ENCODE measurements around the gene QRICH1. TPM values are rescaled to one million over a fixed set of nuclear protein-coding genes. Genes with fewer than 3 reads are reported as not detected.

QRICH1 gene
- total and polyA plus RNA-seq, 7 donors, result 21.5 to 83.9 (median 52.8) TPM

- peaks cover 5 to 58% of the 10 kb centered on the region in 2 donors for H3K36me3 ChIP-seq (ENCODE audit: insufficient read depth in 1 of 2, low read depth in 1 of 2)
- intact Hi-C loops (cut with DNase I), result no loop called here
- no peak overlapping the region for H3K27ac ChIP-seq
- H3K4me3 ChIP-seq, result no peak overlapping the region
- no peaks in the 10 kb centered on the region for H3K27me3 ChIP-seq (ENCODE audit: insufficient read depth in 3 of 3, low read length in 2 of 3)
- H3K4me1 ChIP-seq, result peaks cover 52% of the 10 kb centered on the region
- TF ChIP-seq, protein P1, sequence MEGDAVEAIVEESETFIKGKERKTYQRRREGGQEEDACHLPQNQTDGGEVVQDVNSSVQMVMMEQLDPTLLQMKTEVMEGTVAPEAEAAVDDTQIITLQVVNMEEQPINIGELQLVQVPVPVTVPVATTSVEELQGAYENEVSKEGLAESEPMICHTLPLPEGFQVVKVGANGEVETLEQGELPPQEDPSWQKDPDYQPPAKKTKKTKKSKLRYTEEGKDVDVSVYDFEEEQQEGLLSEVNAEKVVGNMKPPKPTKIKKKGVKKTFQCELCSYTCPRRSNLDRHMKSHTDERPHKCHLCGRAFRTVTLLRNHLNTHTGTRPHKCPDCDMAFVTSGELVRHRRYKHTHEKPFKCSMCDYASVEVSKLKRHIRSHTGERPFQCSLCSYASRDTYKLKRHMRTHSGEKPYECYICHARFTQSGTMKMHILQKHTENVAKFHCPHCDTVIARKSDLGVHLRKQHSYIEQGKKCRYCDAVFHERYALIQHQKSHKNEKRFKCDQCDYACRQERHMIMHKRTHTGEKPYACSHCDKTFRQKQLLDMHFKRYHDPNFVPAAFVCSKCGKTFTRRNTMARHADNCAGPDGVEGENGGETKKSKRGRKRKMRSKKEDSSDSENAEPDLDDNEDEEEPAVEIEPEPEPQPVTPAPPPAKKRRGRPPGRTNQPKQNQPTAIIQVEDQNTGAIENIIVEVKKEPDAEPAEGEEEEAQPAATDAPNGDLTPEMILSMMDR (IDR thresholded peaks at IDR 0.05), result no peak
- DNase-seq, result peak in 1 of 2 donors; percentile 50
- H3K9me3 ChIP-seq, result no peaks in the 10 kb centered on the region
- ATAC-seq, result no peak
- whole genome bisulfite sequencing, 3 donors, result 45 to 51% (median 46%) methylated on average over 13 of the region's 13 CpGs
Measured at GRCh38 chr3:49025005-49025792, 68.7 kb downstream of the QRICH1 start.

DNA sequence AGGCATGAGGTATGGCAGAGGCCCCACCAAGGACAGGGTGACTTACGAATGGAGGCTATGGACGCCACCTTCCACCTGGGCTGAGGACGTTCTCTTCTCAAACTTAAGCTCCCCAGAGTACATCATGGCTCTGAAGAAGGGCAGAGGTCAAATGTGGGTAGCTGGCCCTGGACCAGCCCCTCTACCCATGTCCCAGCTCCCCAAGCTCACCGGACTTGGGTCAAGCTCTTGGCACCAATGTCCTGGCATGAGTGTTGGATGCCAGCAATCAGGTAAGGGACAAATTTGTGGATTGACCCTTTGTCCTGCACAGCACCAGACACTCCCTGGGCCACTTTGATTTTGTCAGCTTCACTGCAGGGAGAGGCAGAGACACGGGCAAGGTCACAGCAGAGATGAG, 69.4 kb downstream of the QRICH1 start:
- TF ChIP-seq, protein P1 (IDR thresholded peaks at IDR 0.05), result no peak
- 48 to 67% (median 50%) methylated on average over 5 of the region's 5 CpGs for WGBS, 3 donors
- no peak for ATAC-seq
- H3K4me3 ChIP-seq, result no peak overlapping the region
- no peak overlapping the region for H3K27ac ChIP-seq
- no peaks in the 10 kb centered on the region for H3K9me3 ChIP-seq
- no peak for DNase-seq
- peaks cover 5 to 53% of the 10 kb centered on the region in 2 donors for H3K36me3 ChIP-seq (ENCODE audit: insufficient read depth in 1 of 2, low read depth in 1 of 2)
- no peaks in the 10 kb centered on the region for H3K27me3 ChIP-seq (ENCODE audit: insufficient read depth in 3 of 3, low read length in 2 of 3)
- peaks cover 58% of the 10 kb centered on the region for H3K4me1 ChIP-seq
- intact Hi-C loops (cut with DNase I), result no loop called here

DNA sequence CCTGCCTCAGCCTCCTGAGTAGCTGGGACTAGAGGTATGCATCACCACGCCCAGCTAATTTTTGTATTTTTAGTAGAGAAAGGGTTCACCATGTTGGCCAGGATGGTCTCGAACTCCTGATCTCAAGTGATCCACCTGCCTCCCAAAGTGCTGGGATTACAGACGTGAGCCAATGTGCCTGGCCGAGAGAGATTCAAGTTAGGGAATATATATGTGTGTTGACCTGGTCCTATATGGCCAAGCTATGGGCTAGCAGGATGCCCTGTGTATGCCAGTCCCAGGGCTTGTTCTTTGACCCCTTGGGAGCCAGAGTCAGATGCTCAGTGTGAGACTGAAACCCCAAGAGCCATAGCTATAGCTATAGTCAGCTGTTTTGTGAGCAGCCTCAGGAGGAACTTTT, 70.1 kb downstream of the QRICH1 start:
- ATAC-seq, result no peak
- H3K27ac ChIP-seq, result no peak overlapping the region
- H3K27me3 ChIP-seq (ENCODE audit: insufficient read depth in 3 of 3, low read length in 2 of 3), result no peaks in the 10 kb centered on the region
- H3K4me3 ChIP-seq, result no peak overlapping the region
- peaks cover 62% of the 10 kb centered on the region for H3K4me1 ChIP-seq
- no peak for DNase-seq
- H3K36me3 ChIP-seq (ENCODE audit: insufficient read depth in 1 of 2, low read depth in 1 of 2), result peaks cover 5 to 53% of the 10 kb centered on the region in 2 donors
- H3K9me3 ChIP-seq, result no peaks in the 10 kb centered on the region
- 77 to 91% (median 84%) methylated on average over 4 of the region's 4 CpGs for WGBS, 3 donors
- intact Hi-C loops (cut with DNase I), result no loop called here
- TF ChIP-seq, protein P1 (IDR thresholded peaks at IDR 0.05), result no peak

GRCh38 chr3:49022688-49023171, 71.1 kb downstream of the QRICH1 start:
- no peaks in the 10 kb centered on the region for H3K27me3 ChIP-seq (ENCODE audit: insufficient read depth in 3 of 3, low read length in 2 of 3)
- 17 to 21% (median 17%) methylated on average over 12 of the region's 12 CpGs for WGBS, 3 donors
- intact Hi-C loops (cut with DNase I), result no loop called here
- peaks cover 5 to 50% of the 10 kb centered on the region in 2 donors for H3K36me3 ChIP-seq (ENCODE audit: insufficient read depth in 1 of 2, low read depth in 1 of 2)
- no peaks in the 10 kb centered on the region for H3K9me3 ChIP-seq
- TF ChIP-seq, protein P1 (IDR thresholded peaks at IDR 0.05), result no peak
- H3K4me1 ChIP-seq, result peaks cover 51% of the 10 kb centered on the region
- ATAC-seq, result no peak
- H3K4me3 ChIP-seq, result peak overlapping the region; percentile 86
- H3K27ac ChIP-seq, result peak overlapping the region; percentile 98
- DNase-seq, result peak in 1 of 2 donors; percentile 53

Data from psoas muscle (tissue), 8 donors.